T-helper 22 cell (primary cell): Measurements from ENCODE around the gene SLC16A13.
A peak's percentile ranks its signal among the peaks of the same experiment; 100 is the strongest.
"Not testable (repeated sequence)": the region's sequence is repeated elsewhere in the genome, so short reads cannot be mapped to it uniquely, and the experiment has no call there.

Experiments used
- DNase-seq: peaks from one replicate; pipeline ENCODE4 v3.0.0-alpha.2; 2020; ENCODE audit warnings: low read depth

The SLC16A13 gene

GRCh38 chr17:7029096-7029495 is 6.7 kb upstream of the SLC16A13 start:
- DNase-seq: no peak

- no peak for DNase-seq
These were observed 6.2 kb upstream of the SLC16A13 start for GRCh38 chr17:7029659-7030058.

- no peak for DNase-seq
These were observed 742 bp upstream of the SLC16A13 start for GRCh38 chr17:7034955-7035590.

- DNase-seq: no peak
These were observed 2.4 kb downstream of the SLC16A13 start for GRCh38 chr17:7038025-7038862.

- DNase-seq: no peak
These were observed 4.0 kb downstream of the SLC16A13 start for GRCh38 chr17:7039832-7040231.

- DNase-seq: no peak
These were observed 6.0 kb downstream of the SLC16A13 start for GRCh38 chr17:7041607-7042500.

- DNase-seq: no peak
These were observed 6.8 kb downstream of the SLC16A13 start for GRCh38 chr17:7042501-7043181.

GRCh38 chr17:7043182-7043496 is 7.3 kb downstream of the SLC16A13 start:
- DNase-seq: no peak

GRCh38 chr17:7043497-7044198 is 7.8 kb downstream of the SLC16A13 start, which contains the start of gene SLC16A11:
Gene SLC16A11, minus strand, starts transcription at chr17:7044092. Its CDS starts 579 bp downstream, at chr17:7043513.
- no peak for DNase-seq

GRCh38 chr17:7045492-7046126 is 9.8 kb downstream of the SLC16A13 start:
- DNase-seq: no peak

- DNase-seq: no peak
These were observed 10.4 kb downstream of the SLC16A13 start for GRCh38 chr17:7046127-7046724.

GRCh38 chr17:7046725-7047397 is 11.0 kb downstream of the SLC16A13 start:
- peak; percentile 84 for DNase-seq

GRCh38 chr17:7047566-7047965 is 11.8 kb downstream of the SLC16A13 start:
- DNase-seq: no peak

GRCh38 chr17:7048968-7049367 is 13.2 kb downstream of the SLC16A13 start:
- DNase-seq: no peak

GRCh38 chr17:7050583-7050982 is 14.8 kb downstream of the SLC16A13 start:
- DNase-seq: not testable (repeated sequence)

GRCh38 chr17:7056386-7056785 is 20.6 kb downstream of the SLC16A13 start:
- DNase-seq: no peak

- DNase-seq: no peak
These were observed 23.1 kb downstream of the SLC16A13 start for GRCh38 chr17:7058831-7059447.

GRCh38 chr17:7060165-7060891 is 24.5 kb downstream of the SLC16A13 start:
- no peak for DNase-seq
